GOT3 (cell line): ENCODE results near the gene UBALD1.
A peak's percentile ranks its signal among the peaks of the same experiment; 100 is the strongest.

Source experiments
- DNase-seq: peaks from one replicate; lab custom pipeline; 2025; ENCODE audit warnings: mixed read lengths; lab: John Stamatoyannopoulos, UW

Gene UBALD1

GRCh38 chr16:4614571-4615383, at the start of gene UBALD1:
Gene UBALD1, minus strand, starts transcription at chr16:4614888. Its CDS starts 91 bp downstream, at chr16:4614797.
- peak; percentile 54 for DNase-seq

- no peak for DNase-seq
Measured at GRCh38 chr16:4663777-4664465, 49.2 kb upstream of the UBALD1 start.

- DNase-seq, result no peak
Measured at GRCh38 chr16:4663465-4663776, 48.7 kb upstream of the UBALD1 start.

- DNase-seq, result no peak
Measured at GRCh38 chr16:4661661-4662060, 47.0 kb upstream of the UBALD1 start.

- DNase-seq, result no peak
Measured at GRCh38 chr16:4660454-4661007, 45.8 kb upstream of the UBALD1 start.

- no peak for DNase-seq
Measured at GRCh38 chr16:4659363-4660353, 45.0 kb upstream of the UBALD1 start.

GRCh38 chr16:4656695-4657686, 42.3 kb upstream of the UBALD1 start:
- no peak for DNase-seq

GRCh38 chr16:4656221-4656620, 41.5 kb upstream of the UBALD1 start:
- DNase-seq, result no peak

- DNase-seq, result no peak
Measured at GRCh38 chr16:4655801-4656200, 41.1 kb upstream of the UBALD1 start.

- DNase-seq, result no peak
Measured at GRCh38 chr16:4654964-4655590, 40.4 kb upstream of the UBALD1 start.

GRCh38 chr16:4654011-4654963, 39.6 kb upstream of the UBALD1 start:
- DNase-seq, result no peak

GRCh38 chr16:4652561-4652960, 37.9 kb upstream of the UBALD1 start:
- no peak for DNase-seq

- DNase-seq, result no peak
Measured at GRCh38 chr16:4651827-4652226, 37.1 kb upstream of the UBALD1 start.

- DNase-seq, result peak; percentile 8
Measured at GRCh38 chr16:4650443-4651074, 35.9 kb upstream of the UBALD1 start.

GRCh38 chr16:4649744-4650442, 35.2 kb upstream of the UBALD1 start:
- no peak for DNase-seq

- no peak for DNase-seq
Measured at GRCh38 chr16:4648917-4649316, 34.2 kb upstream of the UBALD1 start.

GRCh38 chr16:4647644-4647980, 32.9 kb upstream of the UBALD1 start:
- DNase-seq, result no peak
